SK-N-MC (cell line): ENCODE data around the gene SHANK3.

Experiments
- EZH2 ChIP-seq: fragments of 200-600 bp; sonication (generic); IDR thresholded peaks from one replicate; pipeline ENCODE4 v1.6.1; 2017; ENCODE audit warnings: antibody characterized with exemption
- FOXP2 ChIP-seq: optimal IDR thresholded peaks from 2 replicates; pipeline ENCODE3; 2011; ENCODE audit warnings: mild to moderate bottlenecking, moderate library complexity; ENCODE audit not compliant: insufficient read depth; ENCODE audit errors: extremely low read length, control extremely low read depth
- POLR2AphosphoS5 ChIP-seq: IDR thresholded peaks from 2 replicates; pipeline ENCODE4 v1.6.1; 2012; ENCODE audit warnings: mild to moderate bottlenecking, low read depth, low read length, borderline replicate concordance

- TF ChIP-seq POLR2AphosphoS5 (no peak), EZH2 (no peak), FOXP2 (no peak)
Observed at GRCh38 chr22:50701428-50702154, 29.0 kb downstream of the SHANK3 start.
